ENCODE results near the gene IRAK1.

DNA sequence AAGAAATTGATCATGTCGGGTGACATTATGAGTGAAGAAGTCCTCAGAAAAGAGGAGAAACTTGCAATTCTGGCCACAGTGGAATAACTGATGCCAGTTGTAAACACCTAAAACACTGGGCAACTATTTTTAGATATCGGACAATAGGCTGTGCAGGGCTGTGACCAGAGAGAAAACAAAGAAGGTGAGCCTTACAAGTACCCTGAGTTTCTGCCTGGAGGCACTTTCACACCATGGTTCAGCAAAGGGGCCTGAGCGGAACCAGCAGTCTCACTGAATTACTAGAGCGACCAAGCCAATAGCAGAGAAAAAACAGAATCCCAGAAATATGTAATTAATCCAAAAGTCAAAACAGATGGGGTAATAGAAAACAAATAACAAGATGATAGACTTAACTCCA lies 11.2 kb downstream of the IRAK1 start:
- TF ChIP-seq, protein P1, sequence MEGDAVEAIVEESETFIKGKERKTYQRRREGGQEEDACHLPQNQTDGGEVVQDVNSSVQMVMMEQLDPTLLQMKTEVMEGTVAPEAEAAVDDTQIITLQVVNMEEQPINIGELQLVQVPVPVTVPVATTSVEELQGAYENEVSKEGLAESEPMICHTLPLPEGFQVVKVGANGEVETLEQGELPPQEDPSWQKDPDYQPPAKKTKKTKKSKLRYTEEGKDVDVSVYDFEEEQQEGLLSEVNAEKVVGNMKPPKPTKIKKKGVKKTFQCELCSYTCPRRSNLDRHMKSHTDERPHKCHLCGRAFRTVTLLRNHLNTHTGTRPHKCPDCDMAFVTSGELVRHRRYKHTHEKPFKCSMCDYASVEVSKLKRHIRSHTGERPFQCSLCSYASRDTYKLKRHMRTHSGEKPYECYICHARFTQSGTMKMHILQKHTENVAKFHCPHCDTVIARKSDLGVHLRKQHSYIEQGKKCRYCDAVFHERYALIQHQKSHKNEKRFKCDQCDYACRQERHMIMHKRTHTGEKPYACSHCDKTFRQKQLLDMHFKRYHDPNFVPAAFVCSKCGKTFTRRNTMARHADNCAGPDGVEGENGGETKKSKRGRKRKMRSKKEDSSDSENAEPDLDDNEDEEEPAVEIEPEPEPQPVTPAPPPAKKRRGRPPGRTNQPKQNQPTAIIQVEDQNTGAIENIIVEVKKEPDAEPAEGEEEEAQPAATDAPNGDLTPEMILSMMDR (IDR thresholded peaks at IDR 0.05; ENCODE audit: low read depth, low read length, poor library complexity, severe bottlenecking): no peak
- no peak for TF ChIP-seq EZH2phosphoT487 (IDR thresholded peaks at IDR 0.05; ENCODE audit: borderline replicate concordance, low read length)

All from DOHH2 (cell line).